Psoas muscle (tissue), 8 donors: Measurements from ENCODE around the gene ZNF48. TPM values are rescaled to one million over a fixed set of nuclear protein-coding genes. Genes with fewer than 3 reads are reported as not detected.

Source experiments
- ATAC-seq, 4 donors: fragments of 200-7000 bp; cut with Tn5 transposase; one replicate each; pipeline ENCODE4 v1.9.1; 2020; ENCODE audit warnings: moderate library complexity in 3 of 4, mild to moderate bottlenecking in 2 of 4
- DNase-seq, 2 donors: peaks; one replicate each; pipeline ENCODE4 v3.0.0-alpha.2; 2020
- H3K27ac ChIP-seq: fragments of 200-600 bp; one replicate; pipeline ENCODE4 v1.8.0; 2022
- H3K27me3 ChIP-seq, 3 donors: fragments of 200-600 bp in 1 of 3; one replicate each; pipeline versions ENCODE4 v1.6.1 to v1.8.0; 2013 to 2022; ENCODE audit warnings: low read length in 2 of 3, mild to moderate bottlenecking in 2 of 3, moderate library complexity in 1 of 3; ENCODE audit not compliant: insufficient read depth in 3 of 3
- H3K36me3 ChIP-seq, 2 donors: fragments of 200-600 bp in 1 of 2; one replicate each; pipeline versions ENCODE4 v1.6.1 to v1.8.0; 2013 to 2022; ENCODE audit warnings: low read depth in 1 of 2, mild to moderate bottlenecking in 1 of 2, moderate library complexity in 1 of 2; ENCODE audit not compliant: insufficient read depth in 1 of 2
- H3K4me1 ChIP-seq: fragments of 200-600 bp; one replicate; pipeline ENCODE4 v1.8.0; 2022
- H3K4me3 ChIP-seq: fragments of 200-600 bp; one replicate; pipeline ENCODE4 v1.8.0; 2022; ENCODE audit warnings: mild to moderate bottlenecking
- H3K9me3 ChIP-seq: fragments of 200-600 bp; one replicate; pipeline ENCODE4 v1.8.0; 2022
- CTCF ChIP-seq: fragments of 200-600 bp; IDR thresholded peaks from one replicate; pipeline ENCODE4 v1.8.0; 2022; ENCODE audit warnings: antibody characterized with exemption
- WGBS, 3 donors: extraction: QIAGEN DNeasy Blood & Tissue Kit; methylation state at CpG; one replicate each; pipeline versions ENCODE4 v1.1.6 to v1.1.7; 2013; 5-methylcytosine and 5-hydroxymethylcytosine counted together
- intact Hi-C, 2 donors: fragments of 100-400 bp; cut with DNase I; formaldehyde crosslinking; loops; one replicate each; pipeline versions ENCODE4 v1.11.0 to v1.14.2; 2022
- polyA plus RNA-seq, 3 donors: library from polyadenylated mRNA; stranded (reverse); fragments of 200-250 nt; gene quantifications; one replicate each; pipeline ENCODE4 v1.2.3, GENCODE V29; 2013
- total RNA-seq, 4 donors: library from RNA; stranded (reverse); fragmentation: NEBNext Ultra II Directional in 2 of 4; extraction: Animal tissue kit (Norgen Biotek cat#: 25700) in 2 of 4; gene quantifications; one replicate each; pipeline versions ENCODE4 v1.2.1 to v1.2.4, GENCODE V29; 2021 to 2023
- donor health status: healthy with polysubstance abuse.
- donor health status: DM: no; HTN: no; CAD: no; lungs with moderate emphysema.
- donor health status: Bipolar disorder and iron deficiency.
- donor health status: healthy.
- donor health status: DM: yes; HTN: yes; CAD: no.
- donor health status: DM: no; HTN: no; CAD: no.
- donor health status: DM: no; HTN: no; CAD: no.
- donor health status: DM: yes; HTN: yes; CAD: no.

Gene ZNF48
- total and polyA plus RNA-seq, 7 donors = 2.3 to 7.8 (median 5.2) TPM

- no peak overlapping the region for H3K27ac ChIP-seq
- no peaks in the 10 kb centered on the region for H3K27me3 ChIP-seq
- H3K9me3 ChIP-seq = no peaks in the 10 kb centered on the region
- intact Hi-C loops = no loop called here
- H3K36me3 ChIP-seq = peaks cover 0 to 69% of the 10 kb centered on the region in 2 donors
- 88 to 90% (median 90%) methylated on average over 9 of the region's 9 CpGs for WGBS, 3 donors
- H3K4me1 ChIP-seq = peaks cover 26% of the 10 kb centered on the region
- H3K4me3 ChIP-seq = no peak overlapping the region
- ATAC-seq = no peak
- no peak for TF ChIP-seq CTCF
- DNase-seq = no peak
Observed at GRCh38 chr16:30358577-30358936, 36.7 kb upstream of the ZNF48 start.

- no peak for TF ChIP-seq CTCF
- 81 to 88% (median 85%) methylated on average over 28 of the region's 28 CpGs for WGBS, 3 donors
- intact Hi-C loops = no loop called here
Observed at GRCh38 chr16:30358990-30359870, 36.0 kb upstream of the ZNF48 start.

GRCh38 chr16:30359871-30360170, 35.4 kb upstream of the ZNF48 start:
- H3K9me3 ChIP-seq = no peaks in the 10 kb centered on the region
- DNase-seq = no peak
- no peak overlapping the region for H3K4me3 ChIP-seq
- peaks cover 0 to 78% of the 10 kb centered on the region in 2 donors for H3K36me3 ChIP-seq
- no peak for ATAC-seq
- no peak for TF ChIP-seq CTCF
- peaks cover 15% of the 10 kb centered on the region for H3K4me1 ChIP-seq
- 82 to 83% (median 83%) methylated on average over 6 of the region's 6 CpGs for WGBS, 3 donors
- H3K27ac ChIP-seq = no peak overlapping the region
- H3K27me3 ChIP-seq = no peaks in the 10 kb centered on the region
- intact Hi-C loops = no loop called here

More at GRCh38 chr16:30358990-30359870, 36.0 kb upstream of the ZNF48 start:
- Histone ChIP-seq H3K27me3 (no peaks in the 10 kb centered on the region), H3K9me3 (no peaks in the 10 kb centered on the region), H3K27ac (no peak overlapping the region), H3K4me3 (no peak overlapping the region), H3K36me3 (peaks cover 0 to 72% of the 10 kb centered on the region in 2 donors), H3K4me1 (peaks cover 19% of the 10 kb centered on the region)
- ATAC-seq (no peak), DNase-seq (no peak)

- Histone ChIP-seq H3K4me1 (peaks cover 10% of the 10 kb centered on the region), H3K36me3 (peaks cover 0 to 92% of the 10 kb centered on the region in 2 donors), H3K9me3 (no peaks in the 10 kb centered on the region), H3K27me3 (no peaks in the 10 kb centered on the region), H3K4me3 (no peak overlapping the region), H3K27ac (no peak overlapping the region)
- ATAC-seq (no peak), DNase-seq (no peak)
- WGBS, 3 donors = 94 to 97% (median 97%) methylated on average over 7 of the region's 7 CpGs
- no peak for TF ChIP-seq CTCF
- intact Hi-C loops = no loop called here
Observed at GRCh38 chr16:30361180-30361579, 34.0 kb upstream of the ZNF48 start.

- H3K4me1 ChIP-seq = peaks cover 22% of the 10 kb centered on the region
- no peak overlapping the region for H3K4me3 ChIP-seq
- TF ChIP-seq CTCF = no peak
- intact Hi-C loops = no loop called here
- H3K27me3 ChIP-seq = no peaks in the 10 kb centered on the region
- peaks cover 0 to 64% of the 10 kb centered on the region in 2 donors for H3K36me3 ChIP-seq
- ATAC-seq (no peak), DNase-seq (no peak)
- H3K9me3 ChIP-seq = no peaks in the 10 kb centered on the region
- 59 to 72% (median 62%) methylated on average over 10 of the region's 10 CpGs for WGBS, 3 donors
- H3K27ac ChIP-seq = no peak overlapping the region
Observed at GRCh38 chr16:30365200-30365599, 30.0 kb upstream of the ZNF48 start.
